HepG2 (cell line): ENCODE measurements around the gene MIA2. TPM values are rescaled to one million over a fixed set of nuclear protein-coding genes. Genes with fewer than 3 reads are reported as not detected.

Experiments
- HNRNPH1 ChIP-seq: fragments of 200-400 bp; formaldehyde crosslinking; optimal IDR thresholded peaks from 2 replicates; pipeline ENCODE3; 2017; ENCODE audit warnings: mild to moderate bottlenecking, low read depth, low read length
- KLF6 ChIP-seq: IDR thresholded peaks from 2 replicates; pipeline ENCODE4 v1.8.0; 2016; ENCODE audit warnings: missing biosample characterization, missing genetic modification reagents
- NPAS2 ChIP-seq: sonication (generic); formaldehyde crosslinking; IDR thresholded peaks from 2 replicates; pipeline ENCODE4 v1.8.0; 2022; ENCODE audit warnings: mild to moderate bottlenecking, missing genetic modification reagents, borderline replicate concordance
- PBX3 ChIP-seq: sonication (generic); formaldehyde crosslinking; IDR thresholded peaks from 2 replicates; pipeline ENCODE4 v1.8.1; 2023; ENCODE audit warnings: missing genetic modification reagents, inconsistent platforms, borderline replicate concordance
- PCBP2 ChIP-seq: fragments of 200-400 bp; formaldehyde crosslinking; optimal IDR thresholded peaks from 2 replicates; pipeline ENCODE3; 2018; ENCODE audit warnings: low read length, low read depth; ENCODE audit not compliant: poor library complexity, severe bottlenecking
- POLR2AphosphoS2 ChIP-seq: IDR thresholded peaks from 2 replicates; pipeline ENCODE4 v1.6.1; 2011; ENCODE audit warnings: low read depth, low read length, improper control_type of control experiment
- REPIN1 ChIP-seq: sonication (generic); formaldehyde crosslinking; IDR thresholded peaks from 2 replicates; pipeline ENCODE4 v1.8.0; 2022; ENCODE audit warnings: missing genetic modification reagents, low read depth, mild to moderate bottlenecking, borderline replicate concordance
- SP5 ChIP-seq: IDR thresholded peaks from 2 replicates; pipeline ENCODE4 v1.6.1; 2016; ENCODE audit warnings: low read depth, borderline replicate concordance
- ZBTB2 ChIP-seq: sonication (generic); formaldehyde crosslinking; IDR thresholded peaks from 2 replicates; pipeline ENCODE4 v1.8.0; 2022; ENCODE audit warnings: low read depth, missing genetic modification reagents
- ZNF12 ChIP-seq: sonication (generic); formaldehyde crosslinking; IDR thresholded peaks from 2 replicates; pipeline ENCODE4 v1.5.0; 2020; ENCODE audit warnings: missing genetic modification reagents
- ZNF44 ChIP-seq: sonication (generic); formaldehyde crosslinking; IDR thresholded peaks from 2 replicates; pipeline ENCODE4 v1.5.1; 2020; ENCODE audit warnings: mild to moderate bottlenecking, missing genetic modification reagents
- ZSCAN21 ChIP-seq: sonication (generic); formaldehyde crosslinking; IDR thresholded peaks from 2 replicates; pipeline ENCODE4 v1.8.0; 2022; ENCODE audit warnings: mild to moderate bottlenecking, missing genetic modification reagents, moderate library complexity, borderline replicate concordance
- ZSCAN22 ChIP-seq: sonication (generic); formaldehyde crosslinking; IDR thresholded peaks from 2 replicates; pipeline ENCODE4 v1.4.0; 2020; ENCODE audit warnings: mild to moderate bottlenecking, missing genetic modification reagents
- ZZZ3 ChIP-seq: sonication (generic); formaldehyde crosslinking; IDR thresholded peaks from 2 replicates; pipeline ENCODE4 v1.4.0; 2020; ENCODE audit warnings: missing genetic modification reagents, mild to moderate bottlenecking, borderline replicate concordance
- polyA plus RNA-seq, 8 experiments: library from polyadenylated mRNA; depleted of rRNA in 3 of 8; stranded (reverse) in 7 of 8; unstranded in 1 of 8; fragments of >200 nt; fragmentation: Illumina TruSeq in 4 of 8; extraction: Trizol in 4 of 8; gene quantifications; 2 replicates each; pipeline versions ENCODE4 v1.2.1 to v1.2.3, GENCODE V29; 2011 to 2016; ENCODE audit warnings: low read depth in 4 of 8, missing spikeins in 1 of 8, mixed read lengths in 1 of 8; ENCODE audit not compliant: insufficient read depth in 1 of 8
- total RNA-seq, 5 experiments: library from RNA; depleted of rRNA; stranded (reverse); fragments of >200 nt; fragmentation: Illumina TruSeq; extraction: Trizol; gene quantifications; 2 replicates each; pipeline ENCODE4 v1.2.3, GENCODE V29; 2016; ENCODE audit warnings: low read depth in 1 of 5
- TF ChIP-seq, protein P1 (sequence below): sonication (generic); formaldehyde crosslinking; IDR thresholded peaks from 2 replicates; pipeline ENCODE4 v1.8.0; 2022; ENCODE audit warnings: mild to moderate bottlenecking, missing genetic modification reagents, borderline replicate concordance
- TF ChIP-seq, protein P2 (sequence below): sonication (generic); formaldehyde crosslinking; IDR thresholded peaks from 2 replicates; pipeline ENCODE4 v1.4.0; 2020; ENCODE audit warnings: missing genetic modification reagents
- TF ChIP-seq, protein P3 (sequence below): IDR thresholded peaks from 2 replicates; pipeline ENCODE4 v1.6.1; 2016; ENCODE audit warnings: control low read depth

MIA2 gene
- total and polyA plus RNA-seq, 2 of the 13 experiments (the other 11 are each of a cell fraction or from before 2014, with no cell fraction given): 134 to 158 TPM

- TF ChIP-seq ZNF12: peak; percentile 74
- TF ChIP-seq PBX3: peak; percentile 73
- TF ChIP-seq HNRNPH1: peak; percentile 72
- peak; percentile 75; the same call in 1 of the 2 replicates for TF ChIP-seq POLR2AphosphoS2
- TF ChIP-seq ZZZ3 (CRISPR knock-in tag): peak; percentile 95
- no peak for TF ChIP-seq PCBP2
- peak; percentile 88; the same call in 1 of the 2 replicates for TF ChIP-seq ZSCAN21 (CRISPR knock-in tag)
- TF ChIP-seq, protein P1, sequence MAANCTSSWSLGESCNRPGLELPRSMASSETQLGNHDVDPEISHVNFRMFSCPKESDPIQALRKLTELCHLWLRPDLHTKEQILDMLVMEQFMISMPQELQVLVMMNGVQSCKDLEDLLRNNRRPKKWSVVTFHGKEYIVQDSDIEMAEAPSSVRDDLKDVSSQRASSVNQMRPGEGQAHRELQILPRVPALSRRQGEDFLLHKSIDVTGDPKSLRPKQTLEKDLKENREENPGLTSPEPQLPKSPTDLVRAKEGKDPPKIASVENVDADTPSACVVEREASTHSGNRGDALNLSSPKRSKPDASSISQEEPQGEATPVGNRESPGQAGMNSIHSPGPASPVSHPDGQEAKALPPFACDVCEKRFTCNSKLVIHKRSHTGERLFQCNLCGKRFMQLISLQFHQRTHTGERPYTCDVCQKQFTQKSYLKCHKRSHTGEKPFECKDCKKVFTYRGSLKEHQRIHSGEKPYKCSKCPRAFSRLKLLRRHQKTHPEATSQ (CRISPR knock-in tag): no peak; the same call in 1 of the 2 replicates
- TF ChIP-seq, protein P2, sequence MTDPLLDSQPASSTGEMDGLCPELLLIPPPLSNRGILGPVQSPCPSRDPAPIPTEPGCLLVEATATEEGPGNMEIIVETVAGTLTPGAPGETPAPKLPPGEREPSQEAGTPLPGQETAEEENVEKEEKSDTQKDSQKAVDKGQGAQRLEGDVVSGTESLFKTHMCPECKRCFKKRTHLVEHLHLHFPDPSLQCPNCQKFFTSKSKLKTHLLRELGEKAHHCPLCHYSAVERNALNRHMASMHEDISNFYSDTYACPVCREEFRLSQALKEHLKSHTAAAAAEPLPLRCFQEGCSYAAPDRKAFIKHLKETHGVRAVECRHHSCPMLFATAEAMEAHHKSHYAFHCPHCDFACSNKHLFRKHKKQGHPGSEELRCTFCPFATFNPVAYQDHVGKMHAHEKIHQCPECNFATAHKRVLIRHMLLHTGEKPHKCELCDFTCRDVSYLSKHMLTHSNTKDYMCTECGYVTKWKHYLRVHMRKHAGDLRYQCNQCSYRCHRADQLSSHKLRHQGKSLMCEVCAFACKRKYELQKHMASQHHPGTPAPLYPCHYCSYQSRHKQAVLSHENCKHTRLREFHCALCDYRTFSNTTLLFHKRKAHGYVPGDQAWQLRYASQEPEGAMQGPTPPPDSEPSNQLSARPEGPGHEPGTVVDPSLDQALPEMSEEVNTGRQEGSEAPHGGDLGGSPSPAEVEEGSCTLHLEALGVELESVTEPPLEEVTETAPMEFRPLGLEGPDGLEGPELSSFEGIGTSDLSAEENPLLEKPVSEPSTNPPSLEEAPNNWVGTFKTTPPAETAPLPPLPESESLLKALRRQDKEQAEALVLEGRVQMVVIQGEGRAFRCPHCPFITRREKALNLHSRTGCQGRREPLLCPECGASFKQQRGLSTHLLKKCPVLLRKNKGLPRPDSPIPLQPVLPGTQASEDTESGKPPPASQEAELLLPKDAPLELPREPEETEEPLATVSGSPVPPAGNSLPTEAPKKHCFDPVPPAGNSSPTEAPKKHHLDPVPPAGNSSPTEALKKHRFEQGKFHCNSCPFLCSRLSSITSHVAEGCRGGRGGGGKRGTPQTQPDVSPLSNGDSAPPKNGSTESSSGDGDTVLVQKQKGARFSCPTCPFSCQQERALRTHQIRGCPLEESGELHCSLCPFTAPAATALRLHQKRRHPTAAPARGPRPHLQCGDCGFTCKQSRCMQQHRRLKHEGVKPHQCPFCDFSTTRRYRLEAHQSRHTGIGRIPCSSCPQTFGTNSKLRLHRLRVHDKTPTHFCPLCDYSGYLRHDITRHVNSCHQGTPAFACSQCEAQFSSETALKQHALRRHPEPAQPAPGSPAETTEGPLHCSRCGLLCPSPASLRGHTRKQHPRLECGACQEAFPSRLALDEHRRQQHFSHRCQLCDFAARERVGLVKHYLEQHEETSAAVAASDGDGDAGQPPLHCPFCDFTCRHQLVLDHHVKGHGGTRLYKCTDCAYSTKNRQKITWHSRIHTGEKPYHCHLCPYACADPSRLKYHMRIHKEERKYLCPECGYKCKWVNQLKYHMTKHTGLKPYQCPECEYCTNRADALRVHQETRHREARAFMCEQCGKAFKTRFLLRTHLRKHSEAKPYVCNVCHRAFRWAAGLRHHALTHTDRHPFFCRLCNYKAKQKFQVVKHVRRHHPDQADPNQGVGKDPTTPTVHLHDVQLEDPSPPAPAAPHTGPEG (CRISPR knock-in tag): peak; percentile 86; the same call in 1 of the 2 replicates
- TF ChIP-seq ZNF44 (CRISPR knock-in tag): peak; percentile 85
- peak; percentile 97 for TF ChIP-seq REPIN1
- TF ChIP-seq NPAS2 (CRISPR knock-in tag): peak; percentile 19; the same call in 1 of the 2 replicates
- no peak for TF ChIP-seq ZBTB2 (CRISPR knock-in tag)
- TF ChIP-seq SP5: peak; percentile 64
- TF ChIP-seq, protein P3, sequence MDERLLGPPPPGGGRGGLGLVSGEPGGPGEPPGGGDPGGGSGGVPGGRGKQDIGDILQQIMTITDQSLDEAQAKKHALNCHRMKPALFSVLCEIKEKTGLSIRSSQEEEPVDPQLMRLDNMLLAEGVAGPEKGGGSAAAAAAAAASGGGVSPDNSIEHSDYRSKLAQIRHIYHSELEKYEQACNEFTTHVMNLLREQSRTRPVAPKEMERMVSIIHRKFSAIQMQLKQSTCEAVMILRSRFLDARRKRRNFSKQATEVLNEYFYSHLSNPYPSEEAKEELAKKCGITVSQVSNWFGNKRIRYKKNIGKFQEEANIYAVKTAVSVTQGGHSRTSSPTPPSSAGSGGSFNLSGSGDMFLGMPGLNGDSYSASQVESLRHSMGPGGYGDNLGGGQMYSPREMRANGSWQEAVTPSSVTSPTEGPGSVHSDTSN: peak; percentile 60; the same call in 1 of the 2 replicates
- no peak; the same call in 1 of the 2 replicates for TF ChIP-seq ZSCAN22 (CRISPR knock-in tag)
- peak; percentile 22; the same call in 1 of the 2 replicates for TF ChIP-seq KLF6
Measured at GRCh38 chr14:39266525-39266870, 32.8 kb downstream of the MIA2 start (continued).
